Activated gamma-delta T cell treated with anti-CD3 and anti-CD28 coated beads, Interleukin-2, amount 50 U/mL, for 16 hours (primary cell): ENCODE data around the gene BAD.
"Not testable (repeated sequence)": the region's sequence is repeated elsewhere in the genome, so short reads cannot be mapped to it uniquely, and the experiment has no call there.

Experiments
- DNase-seq: peaks from one replicate; pipeline ENCODE4 v3.0.0-alpha.2; 2020; ENCODE audit warnings: low read depth

Gene BAD

GRCh38 chr11:64314805-64315561, 30.5 kb upstream of the BAD start:
- no peak for DNase-seq

GRCh38 chr11:64314146-64314804, 29.8 kb upstream of the BAD start:
- no peak for DNase-seq

- no peak for DNase-seq
Observed at GRCh38 chr11:64313491-64314145, 29.2 kb upstream of the BAD start.

- no peak for DNase-seq
Observed at GRCh38 chr11:64312947-64313346, 28.5 kb upstream of the BAD start.

- DNase-seq, result not testable (repeated sequence)
Observed at GRCh38 chr11:64307795-64308194, 23.3 kb upstream of the BAD start.

- DNase-seq, result no peak
Observed at GRCh38 chr11:64306876-64307622, 22.6 kb upstream of the BAD start.

- DNase-seq, result no peak
Observed at GRCh38 chr11:64306563-64306875, 22.1 kb upstream of the BAD start.

GRCh38 chr11:64305691-64306562, 21.5 kb upstream of the BAD start:
- DNase-seq, result peak; percentile 51

GRCh38 chr11:64305075-64305690, 20.7 kb upstream of the BAD start, which contains the start of gene ESRRA:
Gene ESRRA (plus strand): TSS chr11:64305524. CDS start chr11:64307180, 1,656 bp downstream.
- peak; percentile 100 for DNase-seq

- peak; percentile 93 for DNase-seq
Observed at GRCh38 chr11:64304316-64305072, 20.0 kb upstream of the BAD start.

GRCh38 chr11:64304032-64304315, 19.5 kb upstream of the BAD start:
- DNase-seq, result no peak

- DNase-seq, result no peak
Observed at GRCh38 chr11:64303109-64304031, 18.9 kb upstream of the BAD start.

GRCh38 chr11:64299847-64300648, 15.6 kb upstream of the BAD start, which contains the start of gene CATSPERZ:
Gene CATSPERZ (plus strand): TSS chr11:64300358. CDS start chr11:64300411, 53 bp downstream.
- DNase-seq, result no peak

- no peak for DNase-seq
Observed at GRCh38 chr11:64298966-64299846, 14.7 kb upstream of the BAD start.

GRCh38 chr11:64297699-64298358, 13.4 kb upstream of the BAD start:
- no peak for DNase-seq

GRCh38 chr11:64296830-64297698, 12.6 kb upstream of the BAD start:
- DNase-seq, result no peak
